Colonic mucosa (tissue), 4 donors: ENCODE measurements around the gene CARHSP1. TPM values are rescaled to one million over a fixed set of nuclear protein-coding genes. Genes with fewer than 3 reads are reported as not detected.
"Not testable (repeated sequence)": the region's sequence is repeated elsewhere in the genome, so short reads cannot be mapped to it uniquely, and the experiment has no call there.

Source experiments
- DNase-seq: peaks from one replicate; pipeline ENCODE4 v3.0.0-alpha.2; 2020
- H3K27ac ChIP-seq: fragments of 200-600 bp; one replicate; pipeline ENCODE4 v1.8.0; 2021
- H3K27me3 ChIP-seq: fragments of 200-600 bp; one replicate; pipeline ENCODE4 v1.8.0; 2021
- H3K36me3 ChIP-seq: fragments of 200-600 bp; one replicate; pipeline ENCODE4 v1.8.0; 2021
- H3K4me1 ChIP-seq: fragments of 200-600 bp; one replicate; pipeline ENCODE4 v1.8.0; 2021; ENCODE audit warnings: mild to moderate bottlenecking
- H3K4me3 ChIP-seq: fragments of 200-600 bp; one replicate; pipeline ENCODE4 v1.8.0; 2021
- H3K9ac ChIP-seq, 2 donors: one replicate each; pipeline ENCODE4 v1.7.0; 2013; ENCODE audit warnings: control low read depth in 2 of 2, low read depth in 2 of 2, low read length in 2 of 2
- H3K9me3 ChIP-seq: fragments of 200-600 bp; one replicate; pipeline ENCODE4 v1.8.0; 2021
- intact Hi-C: fragments of 100-400 bp; cut with DNase I; formaldehyde crosslinking; loops from one replicate; pipeline ENCODE4 v1.14.1; 2022
- total RNA-seq, 2 donors: library from RNA; stranded (reverse); fragmentation: NEBNext Ultra II Directional in 1 of 2; extraction: Animal tissue kit (Norgen Biotek cat#: 25700) in 1 of 2; gene quantifications; one replicate each; pipeline ENCODE4 v1.2.1, GENCODE V29; 2021
- TF ChIP-seq, protein P1 (sequence below): fragments of 200-600 bp; IDR thresholded peaks from one replicate; pipeline ENCODE4 v1.8.0; 2022; ENCODE audit warnings: antibody characterized with exemption, mild to moderate bottlenecking
- donor health status: healthy.
- donor health status: DM: no; HTN: no; CAD: no.
- donor health status: DM: no; HTN: no; CAD: no.

The CARHSP1 gene
- total RNA-seq, 2 donors from 2014 or later, result 75.7 to 77.9 TPM

DNA sequence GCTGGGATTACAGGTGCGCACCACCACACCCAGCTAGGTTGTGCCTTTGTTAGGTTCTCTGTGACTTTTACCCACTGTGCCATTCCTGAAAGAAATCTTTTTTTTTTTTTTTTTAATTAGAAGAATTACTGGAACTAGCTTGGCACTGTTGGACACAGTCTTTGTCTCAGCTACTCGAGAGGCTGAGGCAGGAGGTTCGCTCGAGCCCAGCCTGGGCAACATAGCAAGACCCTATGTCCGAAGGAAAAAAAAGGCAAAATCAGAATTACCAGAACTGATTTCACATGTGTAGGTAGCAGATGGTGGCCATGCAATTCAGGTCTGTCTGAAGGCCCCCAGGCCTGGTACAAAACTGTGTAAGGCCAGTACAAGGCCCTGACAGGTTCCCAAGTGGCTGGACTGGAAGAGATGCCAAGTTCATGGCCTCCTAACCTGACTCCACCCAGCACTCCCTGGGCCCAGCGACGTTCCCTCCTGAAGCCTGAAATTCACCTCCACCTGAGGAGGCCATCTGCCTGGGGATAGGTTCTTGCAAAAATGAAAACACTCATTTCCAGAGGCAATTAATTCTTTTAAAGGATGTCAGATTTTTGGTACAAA lies 23.0 kb downstream of the CARHSP1 start:
- no peak overlapping the region for H3K27ac ChIP-seq

DNA sequence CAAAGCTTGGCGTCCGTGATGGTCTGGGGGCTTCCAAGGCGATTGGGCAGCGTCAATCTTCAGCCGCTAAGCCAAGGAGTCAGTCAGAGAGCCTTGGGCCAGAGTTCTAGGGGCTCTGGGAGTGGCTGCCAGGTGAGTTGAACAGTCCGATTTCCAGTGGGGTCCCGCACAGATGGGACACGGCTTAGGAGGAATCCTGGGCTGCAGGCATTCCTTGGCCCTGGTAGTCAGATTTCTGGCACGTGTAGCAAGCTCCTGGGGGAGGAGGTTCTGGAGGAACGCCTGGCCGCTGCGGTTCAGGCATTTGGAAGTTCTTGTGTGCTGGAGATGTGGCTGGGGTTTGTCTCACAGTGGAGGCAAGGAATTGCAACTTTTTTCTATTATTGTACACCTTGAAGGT lies 25.5 kb downstream of the CARHSP1 start:
- DNase-seq, H3K9me3 ChIP-seq, H3K27me3 ChIP-seq, H3K27ac ChIP-seq, intact Hi-C loops, H3K4me3 ChIP-seq, H3K36me3 ChIP-seq, H3K4me1 ChIP-seq, H3K9ac ChIP-seq: not testable (repeated sequence)

More for the DNA sequence above, 23.0 kb downstream of the CARHSP1 start:
- no peak overlapping the region for H3K4me3 ChIP-seq
- H3K9ac ChIP-seq, result no peak overlapping the region
- H3K9me3 ChIP-seq, result no peaks in the 10 kb centered on the region
- no peaks in the 10 kb centered on the region for H3K27me3 ChIP-seq
- TF ChIP-seq, protein P1, sequence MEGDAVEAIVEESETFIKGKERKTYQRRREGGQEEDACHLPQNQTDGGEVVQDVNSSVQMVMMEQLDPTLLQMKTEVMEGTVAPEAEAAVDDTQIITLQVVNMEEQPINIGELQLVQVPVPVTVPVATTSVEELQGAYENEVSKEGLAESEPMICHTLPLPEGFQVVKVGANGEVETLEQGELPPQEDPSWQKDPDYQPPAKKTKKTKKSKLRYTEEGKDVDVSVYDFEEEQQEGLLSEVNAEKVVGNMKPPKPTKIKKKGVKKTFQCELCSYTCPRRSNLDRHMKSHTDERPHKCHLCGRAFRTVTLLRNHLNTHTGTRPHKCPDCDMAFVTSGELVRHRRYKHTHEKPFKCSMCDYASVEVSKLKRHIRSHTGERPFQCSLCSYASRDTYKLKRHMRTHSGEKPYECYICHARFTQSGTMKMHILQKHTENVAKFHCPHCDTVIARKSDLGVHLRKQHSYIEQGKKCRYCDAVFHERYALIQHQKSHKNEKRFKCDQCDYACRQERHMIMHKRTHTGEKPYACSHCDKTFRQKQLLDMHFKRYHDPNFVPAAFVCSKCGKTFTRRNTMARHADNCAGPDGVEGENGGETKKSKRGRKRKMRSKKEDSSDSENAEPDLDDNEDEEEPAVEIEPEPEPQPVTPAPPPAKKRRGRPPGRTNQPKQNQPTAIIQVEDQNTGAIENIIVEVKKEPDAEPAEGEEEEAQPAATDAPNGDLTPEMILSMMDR, result no peak
- DNase-seq, result no peak
- no peaks in the 10 kb centered on the region for H3K4me1 ChIP-seq
- H3K36me3 ChIP-seq, result no peaks in the 10 kb centered on the region
- intact Hi-C loops, result no loop called here

GRCh38 chr16:8842016-8842415 lies 26.8 kb downstream of the CARHSP1 start:
- H3K36me3 ChIP-seq, H3K27me3 ChIP-seq, H3K4me1 ChIP-seq, DNase-seq, H3K9ac ChIP-seq, H3K4me3 ChIP-seq, H3K9me3 ChIP-seq, H3K27ac ChIP-seq, intact Hi-C loops: not testable (repeated sequence)

GRCh38 chr16:8837594-8837993 lies 31.2 kb downstream of the CARHSP1 start:
- H3K27ac ChIP-seq, H3K4me1 ChIP-seq, H3K27me3 ChIP-seq, DNase-seq, H3K36me3 ChIP-seq, H3K9me3 ChIP-seq, intact Hi-C loops, H3K4me3 ChIP-seq, H3K9ac ChIP-seq: not testable (repeated sequence)

DNA sequence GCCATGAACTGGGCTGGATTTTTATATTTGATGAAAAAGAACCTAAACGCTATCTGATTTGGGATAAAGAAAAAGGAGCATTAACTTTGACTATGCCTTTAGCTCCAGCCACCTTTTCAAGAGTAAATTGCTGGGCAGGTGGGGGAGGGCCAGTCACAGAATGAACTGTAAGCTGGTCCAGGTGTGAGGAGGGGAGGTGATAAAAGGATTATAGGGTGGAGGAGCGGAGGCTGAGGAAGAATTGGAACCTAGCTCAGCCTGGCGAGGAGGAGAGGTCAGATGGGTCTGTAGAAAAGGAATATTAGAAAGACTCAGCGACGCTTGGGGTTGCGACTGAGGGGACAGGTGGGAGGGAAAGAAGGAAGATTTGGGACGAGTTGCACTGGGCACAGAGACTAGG lies 32.0 kb downstream of the CARHSP1 start:
- H3K27me3 ChIP-seq, H3K27ac ChIP-seq, H3K9ac ChIP-seq, H3K4me1 ChIP-seq, intact Hi-C loops, H3K9me3 ChIP-seq, H3K4me3 ChIP-seq, DNase-seq, H3K36me3 ChIP-seq: not testable (repeated sequence)

GRCh38 chr16:8832717-8833105 lies 36.1 kb downstream of the CARHSP1 start:
- no peaks in the 10 kb centered on the region for H3K4me1 ChIP-seq
- H3K9me3 ChIP-seq, result no peaks in the 10 kb centered on the region
- H3K27me3 ChIP-seq, result no peaks in the 10 kb centered on the region
- TF ChIP-seq, protein P1, result no peak
- H3K9ac ChIP-seq, result no peak overlapping the region
- H3K36me3 ChIP-seq, result peaks cover 10% of the 10 kb centered on the region
- no peak overlapping the region for H3K4me3 ChIP-seq
- DNase-seq, result no peak
- intact Hi-C loops, result no loop called here
- H3K27ac ChIP-seq, result no peak overlapping the region

DNA sequence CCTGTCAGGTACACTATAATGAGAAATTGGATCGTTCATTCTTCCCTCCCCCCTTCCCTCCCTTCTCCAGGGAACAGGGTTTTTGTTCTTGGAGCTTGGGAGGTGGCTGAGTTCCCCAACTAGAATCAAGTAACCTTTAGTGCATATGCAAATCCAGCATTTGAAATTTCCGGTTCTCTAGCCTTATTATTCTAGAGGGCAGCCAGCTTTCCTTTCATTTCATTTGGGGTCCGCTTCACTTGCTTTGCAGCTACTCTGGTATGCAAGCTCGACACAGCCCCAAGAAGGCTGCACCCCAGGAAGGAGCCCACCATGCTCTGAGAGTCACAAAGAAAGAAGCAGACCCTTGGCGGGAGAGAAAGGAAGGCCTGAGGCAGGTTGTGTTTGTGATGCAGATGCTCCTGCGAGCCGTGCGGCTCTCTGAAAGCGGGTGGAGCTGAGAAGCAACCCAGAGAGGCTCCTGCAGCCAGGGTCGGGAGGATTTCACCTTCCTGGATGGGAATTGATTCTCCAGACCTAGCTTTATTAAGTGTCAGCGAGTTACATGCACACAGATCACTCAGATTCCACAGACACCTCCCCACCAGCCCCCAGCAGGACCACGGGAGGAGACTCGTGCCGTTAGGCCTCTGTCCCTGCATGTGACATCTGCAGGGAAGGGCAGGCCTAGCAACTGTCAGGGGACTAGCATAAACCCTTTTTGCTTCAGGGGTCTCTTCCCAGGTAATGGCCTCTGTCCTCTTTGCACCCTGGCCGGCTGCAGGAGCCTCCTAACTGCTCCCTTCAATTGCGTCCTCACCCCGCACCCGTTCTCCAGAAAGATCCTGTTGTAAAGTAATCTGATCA lies 36.7 kb downstream of the CARHSP1 start:
- H3K9ac ChIP-seq, result no peak overlapping the region
- no peaks in the 10 kb centered on the region for H3K27me3 ChIP-seq
- intact Hi-C loops, result no loop called here

More for the DNA sequence above, 36.7 kb downstream of the CARHSP1 start:
- H3K36me3 ChIP-seq, result peaks cover 10% of the 10 kb centered on the region
- no peak overlapping the region for H3K27ac ChIP-seq
- DNase-seq, result no peak
- TF ChIP-seq, protein P1, result no peak
- H3K9me3 ChIP-seq, result no peaks in the 10 kb centered on the region
- H3K4me1 ChIP-seq, result no peaks in the 10 kb centered on the region
- no peak overlapping the region for H3K4me3 ChIP-seq
